GM12878 (cell line): ENCODE data around the gene KCNB1.

Source experiments
- CEBPB ChIP-seq, 2 experiments: fragments of 150-350 bp in 1 of 2; IDR thresholded peaks; 2 replicates each; pipeline ENCODE4 v1.6.1; 2012 to 2014; ENCODE audit warnings: low read depth in 2 of 2, low read length in 2 of 2, borderline replicate concordance in 1 of 2, inconsistent platforms in 1 of 2
- CREM ChIP-seq: IDR thresholded peaks from 2 replicates; pipeline ENCODE4 v1.6.1; 2014; ENCODE audit warnings: antibody characterized with exemption, low read depth
- EZH2 ChIP-seq: IDR thresholded peaks from 2 replicates; pipeline ENCODE4 v1.6.1; 2012; ENCODE audit warnings: low read depth, mild to moderate bottlenecking, control low read depth, inconsistent platforms, low read length, borderline replicate concordance; ENCODE audit not compliant: control insufficient read depth
- LARP7 ChIP-seq: fragments of 450-650 bp; IDR thresholded peaks from 2 replicates; pipeline ENCODE4 v1.6.1; 2017; ENCODE audit warnings: mild to moderate bottlenecking
- TCF3 ChIP-seq: IDR thresholded peaks from 2 replicates; pipeline ENCODE4 v1.6.1; 2012; ENCODE audit warnings: low read depth, mild to moderate bottlenecking, low read length, borderline replicate concordance; ENCODE audit not compliant: insufficient read depth
- ZNF207 ChIP-seq: fragments of 450-650 bp; IDR thresholded peaks from 2 replicates; pipeline ENCODE4 v1.6.1; 2014; ENCODE audit warnings: antibody characterized with exemption, mild to moderate bottlenecking, borderline replicate concordance
- TF ChIP-seq, protein P1 (sequence below): fragments of 450-650 bp; IDR thresholded peaks from 2 replicates; pipeline ENCODE4 v1.6.1; 2017; ENCODE audit warnings: mild to moderate bottlenecking
- TF ChIP-seq, protein P2 (sequence below), 3 experiments: IDR thresholded peaks in 2 of 3; conservative IDR thresholded peaks in 1 of 3; 2 replicates each; pipeline ENCODE4 v1.5.1; 2011; ENCODE audit warnings: low read depth in 3 of 3, low read length in 3 of 3, mild to moderate bottlenecking in 3 of 3, control low read depth in 2 of 3, moderate library complexity in 2 of 3, inconsistent platforms in 1 of 3, mixed read lengths in 1 of 3; ENCODE audit not compliant: control insufficient read depth in 2 of 3, insufficient read depth in 1 of 3; ENCODE audit errors: extremely low read depth in 1 of 3
- TF ChIP-seq, protein P3 (sequence below): fragments of 450-650 bp; formaldehyde crosslinking; IDR thresholded peaks from 2 replicates; pipeline ENCODE4 v1.5.0; 2022; ENCODE audit warnings: mild to moderate bottlenecking, missing genetic modification characterization

GRCh38 chr20:49400410-49400809 is 82.1 kb downstream of the KCNB1 start:
- TF ChIP-seq CREM (no peak), ZNF207 (no peak), TCF3 (no peak), LARP7 (no peak), EZH2 (no peak), CEBPB (IDR thresholded peaks at IDR 0.05; ENCODE audit: borderline replicate concordance in 1 of 2, low read depth in 2 of 2, low read length in 2 of 2) (no peak)
- TF ChIP-seq, protein P1, sequence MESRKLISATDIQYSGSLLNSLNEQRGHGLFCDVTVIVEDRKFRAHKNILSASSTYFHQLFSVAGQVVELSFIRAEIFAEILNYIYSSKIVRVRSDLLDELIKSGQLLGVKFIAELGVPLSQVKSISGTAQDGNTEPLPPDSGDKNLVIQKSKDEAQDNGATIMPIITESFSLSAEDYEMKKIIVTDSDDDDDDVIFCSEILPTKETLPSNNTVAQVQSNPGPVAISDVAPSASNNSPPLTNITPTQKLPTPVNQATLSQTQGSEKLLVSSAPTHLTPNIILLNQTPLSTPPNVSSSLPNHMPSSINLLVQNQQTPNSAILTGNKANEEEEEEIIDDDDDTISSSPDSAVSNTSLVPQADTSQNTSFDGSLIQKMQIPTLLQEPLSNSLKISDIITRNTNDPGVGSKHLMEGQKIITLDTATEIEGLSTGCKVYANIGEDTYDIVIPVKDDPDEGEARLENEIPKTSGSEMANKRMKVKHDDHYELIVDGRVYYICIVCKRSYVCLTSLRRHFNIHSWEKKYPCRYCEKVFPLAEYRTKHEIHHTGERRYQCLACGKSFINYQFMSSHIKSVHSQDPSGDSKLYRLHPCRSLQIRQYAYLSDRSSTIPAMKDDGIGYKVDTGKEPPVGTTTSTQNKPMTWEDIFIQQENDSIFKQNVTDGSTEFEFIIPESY = no peak
- TF ChIP-seq, protein P2, sequence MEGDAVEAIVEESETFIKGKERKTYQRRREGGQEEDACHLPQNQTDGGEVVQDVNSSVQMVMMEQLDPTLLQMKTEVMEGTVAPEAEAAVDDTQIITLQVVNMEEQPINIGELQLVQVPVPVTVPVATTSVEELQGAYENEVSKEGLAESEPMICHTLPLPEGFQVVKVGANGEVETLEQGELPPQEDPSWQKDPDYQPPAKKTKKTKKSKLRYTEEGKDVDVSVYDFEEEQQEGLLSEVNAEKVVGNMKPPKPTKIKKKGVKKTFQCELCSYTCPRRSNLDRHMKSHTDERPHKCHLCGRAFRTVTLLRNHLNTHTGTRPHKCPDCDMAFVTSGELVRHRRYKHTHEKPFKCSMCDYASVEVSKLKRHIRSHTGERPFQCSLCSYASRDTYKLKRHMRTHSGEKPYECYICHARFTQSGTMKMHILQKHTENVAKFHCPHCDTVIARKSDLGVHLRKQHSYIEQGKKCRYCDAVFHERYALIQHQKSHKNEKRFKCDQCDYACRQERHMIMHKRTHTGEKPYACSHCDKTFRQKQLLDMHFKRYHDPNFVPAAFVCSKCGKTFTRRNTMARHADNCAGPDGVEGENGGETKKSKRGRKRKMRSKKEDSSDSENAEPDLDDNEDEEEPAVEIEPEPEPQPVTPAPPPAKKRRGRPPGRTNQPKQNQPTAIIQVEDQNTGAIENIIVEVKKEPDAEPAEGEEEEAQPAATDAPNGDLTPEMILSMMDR (IDR thresholded peaks at IDR 0.05 in 2 of 3, conservative IDR thresholded peaks at IDR 0.05 in 1 of 3; ENCODE audit: control insufficient read depth in 2 of 3, extremely low read depth in 1 of 3, insufficient read depth in 1 of 3, low read depth in 3 of 3, low read length in 3 of 3) = no peak
- TF ChIP-seq, protein P3, sequence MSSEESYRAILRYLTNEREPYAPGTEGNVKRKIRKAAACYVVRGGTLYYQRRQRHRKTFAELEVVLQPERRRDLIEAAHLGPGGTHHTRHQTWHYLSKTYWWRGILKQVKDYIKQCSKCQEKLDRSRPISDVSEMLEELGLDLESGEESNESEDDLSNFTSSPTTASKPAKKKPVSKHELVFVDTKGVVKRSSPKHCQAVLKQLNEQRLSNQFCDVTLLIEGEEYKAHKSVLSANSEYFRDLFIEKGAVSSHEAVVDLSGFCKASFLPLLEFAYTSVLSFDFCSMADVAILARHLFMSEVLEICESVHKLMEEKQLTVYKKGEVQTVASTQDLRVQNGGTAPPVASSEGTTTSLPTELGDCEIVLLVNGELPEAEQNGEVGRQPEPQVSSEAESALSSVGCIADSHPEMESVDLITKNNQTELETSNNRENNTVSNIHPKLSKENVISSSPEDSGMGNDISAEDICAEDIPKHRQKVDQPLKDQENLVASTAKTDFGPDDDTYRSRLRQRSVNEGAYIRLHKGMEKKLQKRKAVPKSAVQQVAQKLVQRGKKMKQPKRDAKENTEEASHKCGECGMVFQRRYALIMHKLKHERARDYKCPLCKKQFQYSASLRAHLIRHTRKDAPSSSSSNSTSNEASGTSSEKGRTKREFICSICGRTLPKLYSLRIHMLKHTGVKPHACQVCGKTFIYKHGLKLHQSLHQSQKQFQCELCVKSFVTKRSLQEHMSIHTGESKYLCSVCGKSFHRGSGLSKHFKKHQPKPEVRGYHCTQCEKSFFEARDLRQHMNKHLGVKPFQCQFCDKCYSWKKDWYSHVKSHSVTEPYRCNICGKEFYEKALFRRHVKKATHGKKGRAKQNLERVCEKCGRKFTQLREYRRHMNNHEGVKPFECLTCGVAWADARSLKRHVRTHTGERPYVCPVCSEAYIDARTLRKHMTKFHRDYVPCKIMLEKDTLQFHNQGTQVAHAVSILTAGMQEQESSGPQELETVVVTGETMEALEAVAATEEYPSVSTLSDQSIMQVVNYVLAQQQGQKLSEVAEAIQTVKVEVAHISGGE (CRISPR knock-in tag) = no peak
